ENCODE results near the gene PER2.

GRCh38 chr2:238296638-238297457, 8.4 kb upstream of the PER2 start:
- TF ChIP-seq CTCF (IDR thresholded peaks at IDR 0.05), result no peak
- no peak for TF ChIP-seq EZH2 (IDR thresholded peaks at IDR 0.05; ENCODE audit: borderline replicate concordance, insufficient read depth, low read depth, low read length, poor library complexity, severe bottlenecking)

Data from B cell (primary cell).